Measurements from ENCODE around the gene DUSP3.

DUSP3 gene

DNA sequence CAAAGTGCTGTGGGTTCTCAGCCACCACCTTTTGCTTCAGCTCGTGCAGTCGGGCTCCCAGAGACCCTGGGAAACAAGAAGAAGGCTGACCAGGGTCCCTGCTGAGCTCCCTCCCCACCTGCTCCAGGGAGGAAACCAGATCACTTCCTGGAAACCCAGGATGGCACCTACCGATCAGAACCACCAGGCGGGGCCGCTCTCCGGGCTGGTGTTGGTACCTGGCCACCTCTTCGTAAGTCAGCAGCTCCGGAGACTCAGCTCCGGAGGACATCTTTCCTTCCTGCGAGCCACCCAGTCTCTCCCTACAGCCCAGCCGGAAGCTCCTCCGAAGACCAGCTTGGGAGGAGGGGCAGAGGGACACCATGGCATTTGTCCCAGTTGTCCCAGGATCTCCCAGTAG, 35.2 kb upstream of the DUSP3 start:
- Histone ChIP-seq H3K9me3 (ENCODE audit: control insufficient read depth, insufficient read depth, low read length) (no peaks in the 10 kb centered on the region), H3K4me3 (ENCODE audit: low read depth, low read length) (no peak overlapping the region), H3K36me3 (ENCODE audit: control insufficient read depth, insufficient read depth, low read length) (peaks cover 3% of the 10 kb centered on the region), H3K9ac (ENCODE audit: low read depth, low read length) (no peak overlapping the region), H3K4me1 (ENCODE audit: control insufficient read depth, insufficient read depth, low read length) (peaks cover 12% of the 10 kb centered on the region), H3K27me3 (ENCODE audit: control insufficient read depth, insufficient read depth, low read length) (no peaks in the 10 kb centered on the region)

DNA sequence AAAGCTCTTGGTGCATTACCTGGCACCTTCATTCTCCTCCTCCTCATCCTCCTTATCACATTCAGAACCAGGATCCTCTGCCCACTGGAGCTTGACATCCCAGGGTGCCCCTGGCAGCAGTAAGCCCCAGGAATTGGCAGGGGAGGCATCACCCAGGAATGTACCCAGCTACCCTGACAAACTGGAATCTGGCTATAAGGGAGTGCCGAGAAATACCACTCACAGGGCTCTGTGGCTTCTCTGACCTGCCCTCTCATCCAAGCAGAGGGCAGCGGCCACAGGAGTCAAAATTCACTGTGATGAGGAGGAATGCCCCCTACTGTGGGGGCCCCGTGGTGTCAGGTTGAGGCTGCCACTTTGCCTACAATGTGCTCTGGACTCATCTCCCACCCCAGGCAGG, 34.6 kb upstream of the DUSP3 start:
- Histone ChIP-seq H3K9me3 (ENCODE audit: control insufficient read depth, insufficient read depth, low read length) (no peaks in the 10 kb centered on the region), H3K9ac (ENCODE audit: low read depth, low read length) (no peak overlapping the region), H3K36me3 (ENCODE audit: control insufficient read depth, insufficient read depth, low read length) (peaks cover 3% of the 10 kb centered on the region), H3K4me1 (ENCODE audit: control insufficient read depth, insufficient read depth, low read length) (peaks cover 12% of the 10 kb centered on the region), H3K4me3 (ENCODE audit: low read depth, low read length) (no peak overlapping the region), H3K27me3 (ENCODE audit: control insufficient read depth, insufficient read depth, low read length) (no peaks in the 10 kb centered on the region)

DNA sequence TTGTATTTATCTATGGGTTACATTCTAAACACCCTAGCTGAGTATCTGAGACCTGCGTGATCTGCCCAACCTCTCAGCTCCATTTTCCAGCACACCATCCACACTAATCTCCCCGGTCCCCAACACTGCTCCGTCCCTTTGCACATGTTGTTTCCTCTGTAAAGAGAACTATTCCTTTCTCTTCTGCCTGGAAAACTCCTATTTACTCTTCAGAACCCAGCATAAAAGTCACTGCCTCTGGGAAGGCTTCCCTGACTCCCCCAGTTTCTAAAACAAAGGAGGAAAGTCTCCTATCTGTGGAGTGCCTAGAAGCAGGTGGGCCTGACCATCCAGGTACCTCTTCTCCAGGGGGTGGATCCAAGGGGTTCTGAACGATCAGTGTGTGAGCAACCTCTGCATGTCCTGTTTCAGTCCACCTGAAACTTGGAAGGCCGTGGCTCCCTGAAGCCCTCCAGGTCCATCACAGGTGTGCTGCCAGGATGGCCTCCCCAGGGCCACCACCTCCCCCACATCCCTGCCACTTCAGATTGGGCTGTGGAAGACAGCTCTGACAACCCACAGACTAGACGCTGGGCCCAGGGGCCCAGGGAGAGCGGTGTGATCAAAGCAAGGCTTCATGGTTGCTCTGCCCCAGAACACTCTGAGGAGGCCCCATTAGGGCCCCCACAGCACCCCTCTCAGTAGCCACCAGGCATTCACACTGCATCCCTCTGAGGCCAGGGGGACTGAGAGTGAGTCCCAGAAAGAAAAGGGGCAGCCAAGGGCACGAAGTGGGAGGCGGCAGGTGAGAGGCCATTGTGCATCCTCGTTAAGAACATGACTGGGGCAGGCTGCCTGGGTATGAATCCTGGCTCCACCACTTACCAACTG, 33.9 kb upstream of the DUSP3 start:
- H3K36me3 ChIP-seq (ENCODE audit: control insufficient read depth, insufficient read depth, low read length) = peaks cover 3% of the 10 kb centered on the region
- no peak overlapping the region for H3K9ac ChIP-seq (ENCODE audit: low read depth, low read length)
- H3K4me1 ChIP-seq (ENCODE audit: control insufficient read depth, insufficient read depth, low read length) = peaks cover 12% of the 10 kb centered on the region
- no peaks in the 10 kb centered on the region for H3K9me3 ChIP-seq (ENCODE audit: control insufficient read depth, insufficient read depth, low read length)
- no peak overlapping the region for H3K4me3 ChIP-seq (ENCODE audit: low read depth, low read length)
- H3K27me3 ChIP-seq (ENCODE audit: control insufficient read depth, insufficient read depth, low read length) = no peaks in the 10 kb centered on the region

DNA sequence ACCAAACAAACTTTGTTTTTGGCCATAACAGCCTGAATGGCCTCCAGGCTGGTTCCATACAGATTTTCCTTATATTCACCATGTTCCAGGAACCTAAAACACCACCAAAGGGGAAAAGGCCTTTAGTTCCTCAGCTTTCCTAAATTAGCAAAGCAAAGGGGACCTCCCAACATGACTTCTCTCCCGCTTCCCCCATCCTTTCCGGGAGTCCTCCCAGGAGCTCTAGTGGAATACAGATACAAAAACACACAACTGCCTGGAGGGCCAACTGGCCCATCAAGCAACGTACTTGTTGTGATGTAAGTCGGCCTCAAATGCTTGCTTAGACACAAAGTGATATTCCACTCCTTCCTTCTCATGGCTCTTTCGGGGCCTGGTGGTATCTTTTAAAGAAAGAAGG, 32.0 kb upstream of the DUSP3 start:
- peaks cover 3% of the 10 kb centered on the region for H3K36me3 ChIP-seq (ENCODE audit: control insufficient read depth, insufficient read depth, low read length)

DNA sequence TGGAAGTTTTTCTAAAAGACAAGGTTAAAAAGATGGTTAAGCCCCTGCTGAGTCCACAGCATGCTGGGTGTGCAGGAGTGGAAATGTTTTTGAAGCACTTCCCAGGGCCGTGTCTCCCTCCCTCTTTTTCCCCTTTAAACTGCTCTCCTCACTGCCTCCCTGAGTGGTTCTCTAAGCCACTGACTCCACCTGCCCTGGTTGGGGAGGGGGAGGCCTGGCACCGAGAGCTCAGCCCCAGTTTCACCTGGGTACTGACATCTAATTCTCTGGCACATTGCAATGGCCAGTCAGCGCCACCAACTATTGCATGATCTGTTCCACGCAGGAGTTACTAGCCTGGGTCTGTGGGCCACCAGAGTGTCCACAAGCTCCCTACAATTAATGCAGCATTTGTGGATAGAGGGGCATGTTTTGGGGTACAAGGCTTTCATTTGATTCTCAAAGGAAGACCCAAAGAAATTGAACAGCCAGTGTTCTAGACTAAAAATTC, 31.5 kb upstream of the DUSP3 start:
- H3K27me3 ChIP-seq (ENCODE audit: control insufficient read depth, insufficient read depth, low read length) = no peaks in the 10 kb centered on the region
- H3K9ac ChIP-seq (ENCODE audit: low read depth, low read length) = no peak overlapping the region
- H3K4me3 ChIP-seq (ENCODE audit: low read depth, low read length) = no peak overlapping the region
- H3K4me1 ChIP-seq (ENCODE audit: control insufficient read depth, insufficient read depth, low read length) = peaks cover 12% of the 10 kb centered on the region
- no peaks in the 10 kb centered on the region for H3K9me3 ChIP-seq (ENCODE audit: control insufficient read depth, insufficient read depth, low read length)
- H3K36me3 ChIP-seq (ENCODE audit: control insufficient read depth, insufficient read depth, low read length) = peaks cover 3% of the 10 kb centered on the region

More for the DNA sequence above, 32.0 kb upstream of the DUSP3 start:
- peaks cover 12% of the 10 kb centered on the region for H3K4me1 ChIP-seq (ENCODE audit: control insufficient read depth, insufficient read depth, low read length)
- no peaks in the 10 kb centered on the region for H3K27me3 ChIP-seq (ENCODE audit: control insufficient read depth, insufficient read depth, low read length)
- no peak overlapping the region for H3K4me3 ChIP-seq (ENCODE audit: low read depth, low read length)
- H3K9ac ChIP-seq (ENCODE audit: low read depth, low read length) = no peak overlapping the region
- no peaks in the 10 kb centered on the region for H3K9me3 ChIP-seq (ENCODE audit: control insufficient read depth, insufficient read depth, low read length)

DNA sequence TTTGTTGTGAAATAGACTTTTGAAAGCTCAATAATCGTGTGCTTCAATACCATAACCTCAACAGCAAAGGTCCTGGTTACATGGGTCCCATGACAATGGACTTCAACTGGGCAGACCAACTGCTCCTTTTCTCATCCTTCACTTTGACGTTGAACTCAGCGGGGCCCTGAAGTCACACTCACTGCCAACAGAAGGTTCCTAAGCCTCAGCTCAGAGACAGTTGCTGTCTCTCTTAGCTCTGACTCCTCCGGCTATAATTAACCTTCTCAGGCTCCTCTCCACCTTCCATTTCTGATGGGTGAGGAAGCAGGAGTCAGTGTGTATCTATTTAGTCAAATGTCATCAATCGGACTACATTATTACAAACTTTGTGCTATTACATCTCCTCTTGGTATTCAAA, 30.3 kb upstream of the DUSP3 start:
- Histone ChIP-seq H3K4me3 (ENCODE audit: low read depth, low read length) (no peak overlapping the region), H3K4me1 (ENCODE audit: control insufficient read depth, insufficient read depth, low read length) (peaks cover 16% of the 10 kb centered on the region), H3K36me3 (ENCODE audit: control insufficient read depth, insufficient read depth, low read length) (peaks cover 3% of the 10 kb centered on the region), H3K9ac (ENCODE audit: low read depth, low read length) (no peak overlapping the region), H3K27me3 (ENCODE audit: control insufficient read depth, insufficient read depth, low read length) (no peaks in the 10 kb centered on the region), H3K9me3 (ENCODE audit: control insufficient read depth, insufficient read depth, low read length) (no peaks in the 10 kb centered on the region)

DNA sequence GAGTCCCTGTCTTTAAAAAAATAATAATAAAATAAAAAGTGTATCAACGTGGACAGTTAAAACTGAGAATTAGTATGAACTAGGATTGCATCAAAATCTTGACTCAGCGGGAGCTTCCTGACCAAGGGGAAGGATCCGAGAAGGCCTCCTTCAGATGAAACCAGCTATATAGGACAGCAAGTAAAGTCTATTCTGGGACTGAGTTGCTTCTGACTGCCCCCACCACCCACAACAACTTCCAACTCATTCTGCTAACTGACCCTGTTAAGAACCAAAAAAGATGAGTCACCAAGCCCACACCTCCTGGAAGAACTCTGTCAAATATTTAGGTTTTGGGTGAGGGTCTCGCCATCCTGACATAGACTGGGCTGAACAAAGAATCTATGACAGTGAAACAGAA, 29.3 kb upstream of the DUSP3 start:
- Histone ChIP-seq H3K4me1 (ENCODE audit: control insufficient read depth, insufficient read depth, low read length) (peaks cover 20% of the 10 kb centered on the region), H3K9ac (ENCODE audit: low read depth, low read length) (no peak overlapping the region), H3K4me3 (ENCODE audit: low read depth, low read length) (no peak overlapping the region), H3K27me3 (ENCODE audit: control insufficient read depth, insufficient read depth, low read length) (no peaks in the 10 kb centered on the region), H3K9me3 (ENCODE audit: control insufficient read depth, insufficient read depth, low read length) (no peaks in the 10 kb centered on the region), H3K36me3 (ENCODE audit: control insufficient read depth, insufficient read depth, low read length) (peaks cover 3% of the 10 kb centered on the region)

DNA sequence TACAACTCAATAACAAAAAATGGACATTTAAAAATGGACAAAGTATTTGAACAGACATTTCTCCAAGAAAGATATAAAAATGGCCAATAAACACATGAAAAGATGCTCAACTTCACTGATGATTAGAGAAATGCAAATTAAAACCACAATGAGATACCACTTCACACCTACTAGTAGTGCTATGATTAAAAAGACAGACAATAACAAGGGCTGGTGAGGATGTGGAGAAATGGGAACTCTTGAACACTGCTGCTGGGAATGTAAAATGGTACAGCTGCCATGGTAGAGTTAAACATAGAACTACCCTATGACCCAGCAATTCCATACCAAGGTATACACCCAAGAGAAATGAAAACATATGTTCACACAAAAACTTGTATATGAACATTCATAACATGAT, 26.3 kb upstream of the DUSP3 start:
- peaks cover 18% of the 10 kb centered on the region for H3K4me1 ChIP-seq (ENCODE audit: control insufficient read depth, insufficient read depth, low read length)
- H3K36me3 ChIP-seq (ENCODE audit: control insufficient read depth, insufficient read depth, low read length) = no peaks in the 10 kb centered on the region
- H3K27me3 ChIP-seq (ENCODE audit: control insufficient read depth, insufficient read depth, low read length) = no peaks in the 10 kb centered on the region
- no peak overlapping the region for H3K9ac ChIP-seq (ENCODE audit: low read depth, low read length)
- no peak overlapping the region for H3K4me3 ChIP-seq (ENCODE audit: low read depth, low read length)
- H3K9me3 ChIP-seq (ENCODE audit: control insufficient read depth, insufficient read depth, low read length) = no peaks in the 10 kb centered on the region

DNA sequence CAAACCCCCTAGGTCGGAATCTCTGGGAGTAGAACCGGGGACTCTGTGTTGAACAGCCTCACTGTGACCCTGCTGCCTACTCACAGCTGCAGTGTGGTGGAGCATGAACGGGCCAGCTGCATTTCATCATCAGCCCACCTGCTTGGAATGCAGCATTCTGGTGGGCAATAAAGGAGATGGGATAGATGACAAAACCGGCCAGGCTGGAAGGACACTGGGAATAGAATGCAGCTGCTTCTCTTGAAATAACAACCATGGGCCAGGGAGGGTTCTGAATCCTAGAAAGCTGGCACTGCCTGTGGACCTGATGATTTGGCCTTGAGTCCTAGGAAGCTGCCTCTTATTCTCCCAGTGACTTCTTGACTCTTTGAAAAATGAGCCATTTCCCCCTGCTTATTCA, 25.0 kb upstream of the DUSP3 start:
- Histone ChIP-seq H3K27me3 (ENCODE audit: control insufficient read depth, insufficient read depth, low read length) (no peaks in the 10 kb centered on the region), H3K4me3 (ENCODE audit: low read depth, low read length) (no peak overlapping the region), H3K36me3 (ENCODE audit: control insufficient read depth, insufficient read depth, low read length) (no peaks in the 10 kb centered on the region), H3K9ac (ENCODE audit: low read depth, low read length) (peak overlapping the region; percentile 28), H3K9me3 (ENCODE audit: control insufficient read depth, insufficient read depth, low read length) (no peaks in the 10 kb centered on the region), H3K4me1 (ENCODE audit: control insufficient read depth, insufficient read depth, low read length) (peaks cover 18% of the 10 kb centered on the region)

DNA sequence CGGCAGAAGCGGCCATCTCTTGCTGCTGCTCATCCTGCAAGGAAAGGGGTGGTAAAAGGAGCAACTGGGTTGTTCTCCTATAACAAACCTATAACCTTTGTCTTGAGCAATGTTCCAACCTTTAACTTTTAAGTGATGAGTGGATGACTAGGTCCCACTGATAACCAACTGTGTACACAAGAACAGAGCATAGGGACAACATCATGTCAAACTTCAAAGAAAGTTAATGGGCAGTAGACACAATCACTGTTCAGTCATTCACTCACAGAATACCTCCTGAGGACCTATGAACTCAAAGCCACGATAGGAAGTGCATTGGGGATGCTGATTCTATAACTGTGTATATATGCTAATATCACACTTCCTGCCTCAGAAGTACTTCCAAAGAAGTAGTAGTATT, 23.1 kb upstream of the DUSP3 start:
- Histone ChIP-seq H3K9ac (ENCODE audit: low read depth, low read length) (no peak overlapping the region), H3K4me3 (ENCODE audit: low read depth, low read length) (no peak overlapping the region), H3K4me1 (ENCODE audit: control insufficient read depth, insufficient read depth, low read length) (peaks cover 18% of the 10 kb centered on the region), H3K27me3 (ENCODE audit: control insufficient read depth, insufficient read depth, low read length) (no peaks in the 10 kb centered on the region), H3K36me3 (ENCODE audit: control insufficient read depth, insufficient read depth, low read length) (no peaks in the 10 kb centered on the region), H3K9me3 (ENCODE audit: control insufficient read depth, insufficient read depth, low read length) (no peaks in the 10 kb centered on the region)

DNA sequence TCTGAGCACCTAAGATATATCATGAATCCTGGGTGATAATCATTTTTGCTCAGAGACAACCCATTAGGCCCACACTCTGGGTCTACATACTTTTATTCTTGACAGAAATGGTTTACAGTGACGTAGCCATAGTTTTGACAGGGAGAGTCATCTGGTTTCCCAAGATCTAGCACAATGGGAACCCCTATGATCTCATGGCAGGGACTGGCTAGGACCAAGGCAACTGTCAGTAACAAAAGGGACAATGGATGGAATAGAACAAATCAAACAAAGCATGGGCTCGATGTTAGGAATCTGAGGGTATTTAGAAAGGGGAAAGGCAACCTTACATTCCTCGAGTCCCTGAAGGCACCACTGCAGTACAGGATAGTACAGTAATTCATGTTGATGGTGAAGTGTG, 22.0 kb upstream of the DUSP3 start:
- H3K9me3 ChIP-seq (ENCODE audit: control insufficient read depth, insufficient read depth, low read length) = no peaks in the 10 kb centered on the region
- H3K4me1 ChIP-seq (ENCODE audit: control insufficient read depth, insufficient read depth, low read length) = peaks cover 18% of the 10 kb centered on the region
- no peaks in the 10 kb centered on the region for H3K27me3 ChIP-seq (ENCODE audit: control insufficient read depth, insufficient read depth, low read length)
- H3K9ac ChIP-seq (ENCODE audit: low read depth, low read length) = no peak overlapping the region
- H3K4me3 ChIP-seq (ENCODE audit: low read depth, low read length) = no peak overlapping the region
- H3K36me3 ChIP-seq (ENCODE audit: control insufficient read depth, insufficient read depth, low read length) = no peaks in the 10 kb centered on the region

DNA sequence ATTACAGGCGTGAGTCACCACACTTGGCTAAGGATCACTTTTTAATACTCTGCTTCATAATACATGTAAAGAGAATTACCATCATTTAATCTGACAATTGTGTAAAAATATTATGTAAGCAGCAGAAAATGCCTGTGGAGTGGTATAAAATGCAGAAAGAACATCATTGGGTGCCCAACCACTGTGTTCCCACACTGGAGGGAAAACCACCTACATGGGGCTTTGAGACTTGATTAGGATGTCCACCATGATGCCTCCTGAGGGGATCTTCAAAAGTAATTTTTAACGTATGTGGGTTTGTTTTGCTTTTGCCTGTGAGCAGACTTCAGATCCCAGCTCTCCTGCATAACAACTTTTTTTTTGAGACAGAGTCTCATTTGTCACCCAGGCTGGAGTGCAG, 20.3 kb upstream of the DUSP3 start:
- no peak overlapping the region for H3K9ac ChIP-seq (ENCODE audit: low read depth, low read length)
- H3K4me3 ChIP-seq (ENCODE audit: low read depth, low read length) = no peak overlapping the region
- H3K27me3 ChIP-seq (ENCODE audit: control insufficient read depth, insufficient read depth, low read length) = no peaks in the 10 kb centered on the region
- peaks cover 14% of the 10 kb centered on the region for H3K4me1 ChIP-seq (ENCODE audit: control insufficient read depth, insufficient read depth, low read length)
- no peaks in the 10 kb centered on the region for H3K9me3 ChIP-seq (ENCODE audit: control insufficient read depth, insufficient read depth, low read length)
- H3K36me3 ChIP-seq (ENCODE audit: control insufficient read depth, insufficient read depth, low read length) = no peaks in the 10 kb centered on the region

All from iPS-15b (cell line).